ENCODE measurements around the gene TRIOBP. TPM values are rescaled to one million over a fixed set of nuclear protein-coding genes. Genes with fewer than 3 reads are reported as not detected.
A peak's percentile ranks its signal among the peaks of the same experiment; 100 is the strongest.

TRIOBP gene
- total and polyA plus RNA-seq, 2 of the 13 experiments (the other 11 are each of a cell fraction or from before 2014, with no cell fraction given), result 6.1 to 15.4 TPM

DNA sequence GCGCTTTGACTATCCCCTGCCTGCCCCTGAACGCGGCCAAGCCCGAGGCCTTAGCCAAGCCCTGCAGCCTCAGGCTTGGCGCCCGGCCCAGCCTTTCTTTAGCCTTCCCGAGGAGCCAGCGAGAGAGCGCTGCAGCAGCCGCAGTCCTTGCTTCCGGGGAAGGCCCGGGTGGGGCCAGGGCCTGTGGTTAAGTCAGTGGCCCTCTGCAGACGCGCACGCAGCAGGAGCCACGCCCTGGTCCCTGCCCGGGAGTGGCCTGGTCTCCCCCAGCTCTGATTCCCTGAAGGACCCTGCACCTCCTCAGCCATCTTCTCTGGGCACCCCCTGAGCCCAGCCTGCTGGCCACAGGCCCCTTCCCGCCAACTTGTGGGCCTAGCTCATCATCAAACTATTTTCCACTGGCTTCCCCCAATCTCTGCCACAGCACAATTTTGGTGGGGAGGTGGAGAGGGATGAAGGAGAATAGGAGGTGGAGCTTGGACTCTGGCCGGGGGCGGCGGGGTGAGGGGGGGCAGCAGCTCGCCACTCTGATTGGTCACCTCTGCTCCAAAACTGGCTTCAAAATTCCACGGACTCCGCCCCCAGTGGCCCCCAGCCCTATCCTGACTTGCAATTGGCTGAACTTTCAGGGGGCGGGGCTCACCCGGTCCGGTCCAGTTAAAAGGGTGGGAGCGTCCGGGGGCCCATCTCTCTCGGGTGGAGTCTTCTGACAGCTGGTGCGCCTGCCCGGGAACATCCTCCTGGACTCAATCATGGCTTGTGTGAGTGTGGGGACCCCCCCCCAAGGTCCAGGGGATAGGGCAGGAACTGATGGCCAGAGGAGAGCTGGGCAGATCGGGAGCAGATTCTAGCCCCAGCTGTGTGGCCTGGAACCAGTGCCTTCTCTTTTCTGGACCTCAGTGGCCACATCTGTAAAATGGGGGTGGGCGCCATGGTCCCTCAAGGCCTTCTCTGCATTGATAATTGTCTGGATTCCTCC is 21.6 kb upstream of the TRIOBP start, which contains the start of gene LGALS1 (continued):
- TF ChIP-seq, protein P1, sequence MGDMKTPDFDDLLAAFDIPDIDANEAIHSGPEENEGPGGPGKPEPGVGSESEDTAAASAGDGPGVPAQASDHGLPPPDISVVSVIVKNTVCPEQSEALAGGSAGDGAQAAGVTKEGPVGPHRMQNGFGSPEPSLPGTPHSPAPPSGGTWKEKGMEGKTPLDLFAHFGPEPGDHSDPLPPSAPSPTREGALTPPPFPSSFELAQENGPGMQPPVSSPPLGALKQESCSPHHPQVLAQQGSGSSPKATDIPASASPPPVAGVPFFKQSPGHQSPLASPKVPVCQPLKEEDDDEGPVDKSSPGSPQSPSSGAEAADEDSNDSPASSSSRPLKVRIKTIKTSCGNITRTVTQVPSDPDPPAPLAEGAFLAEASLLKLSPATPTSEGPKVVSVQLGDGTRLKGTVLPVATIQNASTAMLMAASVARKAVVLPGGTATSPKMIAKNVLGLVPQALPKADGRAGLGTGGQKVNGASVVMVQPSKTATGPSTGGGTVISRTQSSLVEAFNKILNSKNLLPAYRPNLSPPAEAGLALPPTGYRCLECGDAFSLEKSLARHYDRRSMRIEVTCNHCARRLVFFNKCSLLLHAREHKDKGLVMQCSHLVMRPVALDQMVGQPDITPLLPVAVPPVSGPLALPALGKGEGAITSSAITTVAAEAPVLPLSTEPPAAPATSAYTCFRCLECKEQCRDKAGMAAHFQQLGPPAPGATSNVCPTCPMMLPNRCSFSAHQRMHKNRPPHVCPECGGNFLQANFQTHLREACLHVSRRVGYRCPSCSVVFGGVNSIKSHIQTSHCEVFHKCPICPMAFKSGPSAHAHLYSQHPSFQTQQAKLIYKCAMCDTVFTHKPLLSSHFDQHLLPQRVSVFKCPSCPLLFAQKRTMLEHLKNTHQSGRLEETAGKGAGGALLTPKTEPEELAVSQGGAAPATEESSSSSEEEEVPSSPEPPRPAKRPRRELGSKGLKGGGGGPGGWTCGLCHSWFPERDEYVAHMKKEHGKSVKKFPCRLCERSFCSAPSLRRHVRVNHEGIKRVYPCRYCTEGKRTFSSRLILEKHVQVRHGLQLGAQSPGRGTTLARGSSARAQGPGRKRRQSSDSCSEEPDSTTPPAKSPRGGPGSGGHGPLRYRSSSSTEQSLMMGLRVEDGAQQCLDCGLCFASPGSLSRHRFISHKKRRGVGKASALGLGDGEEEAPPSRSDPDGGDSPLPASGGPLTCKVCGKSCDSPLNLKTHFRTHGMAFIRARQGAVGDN (CRISPR knock-in tag; IDR thresholded peaks at IDR 0.05), result peak; percentile 91
- TF ChIP-seq ZNF629 (CRISPR knock-in tag; conservative IDR thresholded peaks at IDR 0.05), result peak; percentile 99
- no peak for TF ChIP-seq NONO (IDR thresholded peaks at IDR 0.05)
- 0 out of 2 replicates have a peak, but pooled peaks have one; percentile 54 for TF ChIP-seq NONO (CRISPR knock-in tag; conservative IDR thresholded peaks at IDR 0.05)
- 0 out of 2 replicates have a peak, but pooled peaks have one; percentile 46 for TF ChIP-seq ZSCAN31 (CRISPR knock-in tag; IDR thresholded peaks at IDR 0.05; ENCODE audit: low read depth)
- no peak; the same call in 1 of the 2 replicates for TF ChIP-seq ZNF350 (CRISPR knock-in tag; IDR thresholded peaks at IDR 0.05; ENCODE audit: borderline replicate concordance, low read depth)
- 0 out of 2 replicates have a peak, but pooled peaks have one; percentile 6 for TF ChIP-seq ZNF556 (CRISPR knock-in tag; IDR thresholded peaks at IDR 0.05; ENCODE audit: borderline replicate concordance)
- TF ChIP-seq SALL1 (CRISPR knock-in tag; IDR thresholded peaks at IDR 0.05), result peak; percentile 51; the same call in 1 of the 2 replicates
- peak; percentile 76 for TF ChIP-seq SP4 (CRISPR knock-in tag; IDR thresholded peaks at IDR 0.05)
- TF ChIP-seq POLR2G (IDR thresholded peaks at IDR 0.05; ENCODE audit: low read depth, low read length), result peak; percentile 87
- TF ChIP-seq MXD1 (CRISPR knock-in tag; IDR thresholded peaks at IDR 0.05), result 0 out of 2 replicates have a peak, but pooled peaks have one; percentile 31
- TF ChIP-seq ZNF331 (CRISPR knock-in tag; IDR thresholded peaks at IDR 0.05), result peak; percentile 14; the same call in 1 of the 2 replicates
- TF ChIP-seq TEAD3 (CRISPR knock-in tag; optimal IDR thresholded peaks at IDR 0.05; ENCODE audit: borderline replicate concordance), result peak; percentile 79
- peak; percentile 98 for TF ChIP-seq SRSF1 (optimal IDR thresholded peaks at IDR 0.05; ENCODE audit: low read depth, low read length)
- TF ChIP-seq, protein P2, sequence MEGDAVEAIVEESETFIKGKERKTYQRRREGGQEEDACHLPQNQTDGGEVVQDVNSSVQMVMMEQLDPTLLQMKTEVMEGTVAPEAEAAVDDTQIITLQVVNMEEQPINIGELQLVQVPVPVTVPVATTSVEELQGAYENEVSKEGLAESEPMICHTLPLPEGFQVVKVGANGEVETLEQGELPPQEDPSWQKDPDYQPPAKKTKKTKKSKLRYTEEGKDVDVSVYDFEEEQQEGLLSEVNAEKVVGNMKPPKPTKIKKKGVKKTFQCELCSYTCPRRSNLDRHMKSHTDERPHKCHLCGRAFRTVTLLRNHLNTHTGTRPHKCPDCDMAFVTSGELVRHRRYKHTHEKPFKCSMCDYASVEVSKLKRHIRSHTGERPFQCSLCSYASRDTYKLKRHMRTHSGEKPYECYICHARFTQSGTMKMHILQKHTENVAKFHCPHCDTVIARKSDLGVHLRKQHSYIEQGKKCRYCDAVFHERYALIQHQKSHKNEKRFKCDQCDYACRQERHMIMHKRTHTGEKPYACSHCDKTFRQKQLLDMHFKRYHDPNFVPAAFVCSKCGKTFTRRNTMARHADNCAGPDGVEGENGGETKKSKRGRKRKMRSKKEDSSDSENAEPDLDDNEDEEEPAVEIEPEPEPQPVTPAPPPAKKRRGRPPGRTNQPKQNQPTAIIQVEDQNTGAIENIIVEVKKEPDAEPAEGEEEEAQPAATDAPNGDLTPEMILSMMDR (CRISPR knock-in tag; IDR thresholded peaks at IDR 0.05), result peak; percentile 35
- TF ChIP-seq ZBTB38 (CRISPR knock-in tag; IDR thresholded peaks at IDR 0.05), result peak; percentile 15; the same call in 1 of the 2 replicates
- TF ChIP-seq ADNP (CRISPR knock-in tag; IDR thresholded peaks at IDR 0.05), result peak; percentile 32; the same call in 1 of the 2 replicates
- TF ChIP-seq ZMYM3 (CRISPR knock-in tag; IDR thresholded peaks at IDR 0.05), result peak; percentile 88
- peak; percentile 94 for TF ChIP-seq LCORL (IDR thresholded peaks at IDR 0.05)
- peak; percentile 50; the same call in 1 of the 2 replicates for TF ChIP-seq LCORL (CRISPR knock-in tag; IDR thresholded peaks at IDR 0.05)
- TF ChIP-seq FOXA3 (CRISPR knock-in tag; IDR thresholded peaks at IDR 0.05), result no peak
- TF ChIP-seq ARNT2 (CRISPR knock-in tag; IDR thresholded peaks at IDR 0.05; ENCODE audit: low read depth), result peak; percentile 45; the same call in 1 of the 2 replicates
- no peak for TF ChIP-seq ZNF749 (CRISPR knock-in tag; IDR thresholded peaks at IDR 0.05; ENCODE audit: borderline replicate concordance)
- TF ChIP-seq ZMYM4 (CRISPR knock-in tag; IDR thresholded peaks at IDR 0.05), result peak; percentile 41; the same call in 1 of the 2 replicates
